ENCODE data around the gene UROC1.

Gene UROC1

DNA sequence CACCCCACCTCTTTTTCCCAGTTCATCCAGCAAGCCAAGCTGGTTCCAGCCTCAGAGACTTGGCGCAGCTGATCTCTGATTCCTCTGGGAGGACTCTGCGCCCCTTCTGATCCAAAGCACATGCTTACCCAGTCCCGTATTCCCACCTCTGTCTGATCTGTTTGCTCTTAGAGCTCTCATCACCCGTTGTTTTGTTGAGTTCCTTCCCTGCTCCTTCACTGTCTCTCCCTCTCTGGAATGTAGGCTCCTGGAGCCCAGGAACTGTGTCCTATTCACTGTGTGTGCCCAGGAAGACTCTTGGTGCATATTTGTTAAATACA, 40.6 kb downstream of the UROC1 start:
- no peak for DNase-seq

DNA sequence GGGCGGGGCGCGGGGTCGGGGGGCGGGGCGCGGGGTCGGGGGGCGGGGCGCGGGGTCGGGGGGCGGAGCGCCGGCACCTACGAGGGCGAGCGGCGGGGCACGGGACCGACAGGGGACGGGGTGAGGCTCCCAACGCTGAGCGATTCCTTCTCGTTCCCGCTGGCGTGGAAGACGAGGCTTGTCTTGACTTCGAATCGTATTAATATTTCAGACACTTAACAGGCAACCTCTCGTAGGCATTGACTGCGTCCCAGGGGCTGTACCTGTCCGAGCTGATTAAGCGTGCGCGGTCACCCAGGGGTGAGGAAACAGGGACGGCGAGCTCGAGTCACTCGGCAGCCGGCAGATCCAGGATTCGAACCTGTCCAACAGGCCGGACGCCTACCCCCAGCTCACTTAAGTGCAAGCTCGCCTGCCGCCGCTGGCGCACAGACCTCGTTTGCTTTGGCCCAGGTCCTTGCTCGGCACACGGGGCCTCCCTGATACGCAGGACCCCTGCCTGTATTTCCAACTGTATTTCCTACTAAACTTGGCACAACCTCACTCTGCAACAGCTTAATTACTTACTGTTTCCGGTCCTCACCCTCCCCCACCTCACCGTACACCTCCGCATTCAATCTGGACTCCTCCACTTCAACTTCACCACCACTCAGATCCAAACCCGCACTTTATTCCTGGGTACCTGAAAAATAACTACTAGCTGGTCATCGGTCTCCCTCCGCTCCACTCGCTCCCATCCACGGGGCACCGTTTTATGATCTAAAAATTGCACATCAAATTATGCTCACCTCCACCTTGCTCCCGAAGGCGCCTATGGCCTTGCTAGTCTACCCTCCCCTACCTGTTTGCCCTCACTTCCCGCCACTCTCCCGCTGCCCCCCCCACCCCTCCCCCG, 41.2 kb downstream of the UROC1 start:
- peak; percentile 83 for DNase-seq

DNA sequence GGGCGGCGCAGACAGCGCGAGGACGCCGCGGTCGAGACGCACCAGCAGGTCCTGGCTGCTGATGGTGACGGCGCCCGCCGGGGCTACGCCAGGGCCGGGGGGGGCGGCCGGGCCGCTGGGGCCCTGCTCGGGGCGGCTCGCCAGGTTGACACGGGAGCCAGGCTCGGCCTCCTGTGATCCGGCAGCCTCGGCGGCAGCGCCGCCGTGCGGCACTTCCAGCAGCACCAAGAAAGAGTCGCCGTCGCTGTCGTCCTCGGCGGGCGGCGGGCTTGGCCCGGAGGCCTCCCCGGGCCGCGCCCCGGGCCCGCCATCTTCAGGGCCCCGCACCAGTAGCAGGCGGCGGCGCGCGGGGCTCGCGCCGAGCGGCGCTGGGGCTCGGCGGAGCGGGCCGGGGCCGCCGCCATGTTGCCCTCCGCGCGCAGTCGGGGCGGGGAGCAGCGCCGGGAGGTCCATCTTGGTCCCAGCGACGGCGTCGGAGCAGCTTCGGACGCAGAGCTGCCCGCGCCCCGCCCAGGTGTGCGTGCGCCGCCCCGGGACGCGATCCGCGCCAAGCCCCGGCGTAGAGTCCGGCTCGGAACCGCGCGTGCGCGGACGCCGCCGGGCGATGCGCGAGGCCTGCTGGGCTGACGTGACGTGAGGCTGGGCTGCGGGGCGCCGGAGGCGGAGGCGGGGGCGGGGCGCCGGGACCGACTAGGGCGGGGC, 42.0 kb downstream of the UROC1 start, which contains the start of gene ZXDC:
TSS of gene ZXDC (minus strand) at position 479 of the 702 bp plus-strand sequence. CDS start at position 453, 26 bp downstream.
- DNase-seq = peak; percentile 93

DNA sequence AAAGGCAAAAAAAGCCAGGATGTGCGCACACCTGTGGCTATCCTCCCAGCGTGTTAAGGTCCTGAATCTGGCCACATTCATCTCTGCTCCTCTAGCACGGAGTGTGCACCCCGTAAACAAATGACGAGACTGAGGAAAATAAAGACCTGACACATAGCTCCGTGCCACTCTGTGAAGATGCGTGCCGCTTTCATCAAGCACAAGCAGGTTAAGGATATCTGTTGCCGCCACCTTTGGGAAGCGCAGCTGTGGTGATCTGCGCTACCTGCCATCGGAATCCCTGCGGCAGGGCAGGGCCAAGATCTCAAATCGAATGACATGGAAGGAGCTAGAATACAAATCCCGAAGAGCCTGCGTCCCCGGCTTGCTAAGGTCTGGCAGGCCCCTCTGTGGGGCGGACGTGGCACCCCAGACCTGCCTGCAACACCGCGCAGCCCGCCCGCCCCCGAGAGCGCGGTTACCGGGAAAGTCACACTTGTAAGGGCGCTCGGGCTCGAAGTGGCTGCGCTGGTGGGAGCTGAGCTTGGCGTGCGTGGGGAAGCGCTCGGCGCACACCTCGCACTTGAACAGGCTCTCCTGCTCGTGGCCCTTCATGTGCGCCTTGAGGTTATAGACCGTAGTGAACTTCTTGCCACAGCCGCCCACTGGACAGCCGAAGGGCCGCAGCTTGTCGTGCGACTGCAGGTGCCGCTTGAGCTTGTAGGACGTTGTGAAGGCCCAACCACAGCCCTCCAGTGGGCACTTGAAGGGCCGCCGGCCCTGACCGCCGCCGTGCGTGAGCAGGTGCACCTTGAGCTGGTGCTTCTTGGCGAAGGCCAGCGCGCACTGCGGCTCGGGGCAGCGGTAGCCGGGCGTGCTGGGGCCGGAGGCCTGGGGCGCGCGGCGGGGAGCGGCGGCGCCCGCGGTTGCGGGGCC, 42.8 kb downstream of the UROC1 start:
- DNase-seq = no peak

DNA sequence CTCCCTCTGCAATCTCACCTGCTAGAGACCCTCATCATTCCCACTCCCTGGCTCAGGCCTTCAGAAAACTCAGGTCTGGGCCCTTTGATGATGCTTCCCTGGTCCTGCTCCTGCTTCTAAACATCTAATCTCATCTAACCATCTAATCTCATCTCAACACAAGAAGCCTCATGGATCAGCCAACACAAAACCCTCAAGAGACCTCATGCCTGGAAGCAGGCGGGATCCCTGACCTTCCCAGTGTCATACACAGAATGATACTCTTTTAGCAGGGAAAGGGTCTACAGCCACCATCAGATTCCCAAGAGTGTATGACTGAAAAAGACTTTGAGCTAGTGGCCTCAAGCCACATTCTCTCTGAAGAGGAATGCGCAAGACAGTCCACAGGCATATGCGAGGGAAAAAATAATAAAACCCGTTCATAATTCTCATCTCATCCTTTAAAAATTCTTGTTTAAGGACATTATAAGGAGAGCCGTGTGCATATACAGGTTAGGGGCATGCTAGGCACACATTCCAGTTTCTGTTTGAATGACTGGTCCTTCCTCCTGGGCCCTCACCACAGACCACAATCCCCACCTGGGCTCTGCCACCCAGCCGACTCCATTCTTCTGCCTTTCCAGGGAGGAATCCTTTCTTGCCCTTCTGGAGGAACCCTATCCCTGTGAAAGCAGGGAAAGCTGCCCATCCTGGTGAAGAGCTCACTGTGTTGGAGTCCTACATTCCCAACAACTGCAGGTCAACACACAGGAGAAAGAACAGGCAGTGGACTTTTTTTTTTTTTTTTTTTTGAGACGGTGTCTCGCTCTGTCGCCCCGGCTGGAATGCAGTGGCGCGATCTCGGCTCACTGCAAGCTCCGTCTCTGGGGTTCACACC, 44.0 kb downstream of the UROC1 start:
- no peak for DNase-seq

DNA sequence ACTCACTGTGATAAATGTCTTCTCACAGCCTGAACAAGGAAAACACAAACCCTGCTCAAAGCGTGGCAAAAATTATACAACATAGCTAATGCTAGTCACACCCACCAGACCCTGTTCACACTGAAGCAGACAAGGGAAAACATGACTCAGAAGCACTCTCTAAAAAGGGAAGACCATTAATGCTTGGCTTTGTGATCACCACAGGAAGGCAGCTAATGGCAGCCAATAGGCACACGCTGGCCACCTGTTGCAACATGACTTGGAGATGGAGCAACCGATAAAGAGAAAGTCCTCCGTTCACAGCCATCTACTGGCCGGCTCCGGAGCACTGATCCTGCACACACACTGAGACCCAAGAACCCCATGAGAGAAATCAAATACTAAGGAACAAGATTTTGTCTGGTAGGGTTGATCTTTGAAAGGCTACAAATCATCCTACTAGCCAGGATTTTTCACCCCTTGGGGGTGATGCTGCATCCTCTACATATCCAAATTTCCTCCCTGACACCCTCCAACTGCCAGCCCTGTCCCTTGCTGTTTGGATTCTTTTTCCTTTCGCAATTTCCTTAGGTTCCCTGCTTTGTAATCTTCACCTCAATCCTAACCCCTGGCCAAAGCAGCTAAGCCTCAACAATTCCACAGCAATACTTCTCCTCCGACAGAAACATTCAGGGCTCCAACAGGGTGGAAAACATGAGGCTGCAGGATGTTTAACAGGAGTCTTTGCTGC, 45.1 kb downstream of the UROC1 start:
- peak; percentile 28 for DNase-seq

DNA sequence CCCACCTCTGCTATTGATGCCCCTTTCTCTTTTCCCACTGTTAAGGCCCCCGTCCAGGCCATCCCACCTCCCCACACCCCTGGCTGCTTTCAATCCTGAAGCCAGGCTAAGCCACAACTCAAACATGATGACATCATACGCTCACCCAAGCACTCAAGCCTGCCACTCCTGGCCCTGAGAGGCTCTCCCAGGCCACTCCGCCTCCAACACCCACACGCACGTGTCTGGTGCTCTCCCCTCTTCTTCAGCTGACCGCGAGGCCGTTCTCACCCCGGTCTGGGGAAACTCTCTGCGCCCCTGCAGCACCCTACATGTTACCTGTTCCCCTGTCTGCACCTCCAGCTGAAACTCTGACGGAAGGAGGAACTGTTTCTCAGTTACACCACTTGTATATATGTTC, 48.1 kb downstream of the UROC1 start:
- no peak for DNase-seq

DNA sequence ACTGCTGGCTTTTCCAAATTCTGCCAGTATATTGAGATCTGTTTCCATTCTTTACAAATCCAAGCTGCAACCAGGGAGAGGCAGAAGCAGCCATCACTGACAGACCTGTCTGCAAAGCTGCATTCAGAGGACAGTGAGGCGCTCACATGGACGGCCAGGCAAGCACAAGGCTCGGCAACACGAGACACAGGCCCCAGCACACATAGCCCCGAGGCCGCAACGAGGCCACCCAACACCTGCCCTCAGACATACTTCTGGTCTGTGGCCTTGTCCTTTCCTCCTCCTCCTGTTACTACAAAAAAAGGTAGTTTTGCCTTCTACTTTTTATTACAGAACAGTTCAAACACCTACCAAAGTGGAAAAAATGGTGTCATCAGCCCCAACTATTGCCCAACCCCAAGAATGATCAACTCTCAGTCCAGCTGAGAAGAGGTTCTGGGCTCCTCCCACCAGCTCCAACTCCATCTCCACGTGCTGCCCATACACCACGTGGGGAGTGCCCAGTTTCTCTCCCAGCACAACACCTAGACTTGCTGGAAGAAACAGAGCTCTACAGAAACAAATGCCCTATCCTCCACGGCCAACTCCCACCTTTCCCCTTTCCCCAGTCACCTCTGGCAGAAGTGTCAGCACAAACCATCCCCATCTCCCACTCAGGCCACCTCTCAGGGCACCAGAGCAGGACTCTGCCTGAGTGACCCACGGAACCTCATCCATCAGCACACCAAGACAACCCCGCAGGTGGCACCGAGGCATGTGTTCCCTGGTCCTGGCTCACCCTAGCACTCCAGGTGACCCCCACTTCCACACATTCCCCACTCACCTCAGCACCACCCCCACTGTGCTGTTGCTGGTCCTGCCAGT, 49.3 kb downstream of the UROC1 start:
- no peak for DNase-seq

DNA sequence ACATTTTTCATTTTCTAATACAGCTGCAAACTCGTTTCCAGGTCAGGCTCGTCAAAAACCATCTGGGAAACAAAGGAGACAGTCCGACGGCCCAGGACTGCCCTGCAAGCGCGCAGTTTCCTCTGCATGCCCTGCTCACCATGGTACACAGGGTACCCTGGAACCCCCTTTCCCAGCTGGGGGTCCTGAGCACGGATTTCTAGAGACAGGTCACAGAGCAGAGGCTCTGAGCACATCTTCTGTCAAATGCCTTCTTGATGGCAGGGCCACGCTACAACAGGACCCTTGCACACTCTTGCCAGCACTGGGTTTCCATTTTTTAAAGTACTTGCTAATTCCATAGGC, 50.0 kb downstream of the UROC1 start:
- DNase-seq = no peak

DNA sequence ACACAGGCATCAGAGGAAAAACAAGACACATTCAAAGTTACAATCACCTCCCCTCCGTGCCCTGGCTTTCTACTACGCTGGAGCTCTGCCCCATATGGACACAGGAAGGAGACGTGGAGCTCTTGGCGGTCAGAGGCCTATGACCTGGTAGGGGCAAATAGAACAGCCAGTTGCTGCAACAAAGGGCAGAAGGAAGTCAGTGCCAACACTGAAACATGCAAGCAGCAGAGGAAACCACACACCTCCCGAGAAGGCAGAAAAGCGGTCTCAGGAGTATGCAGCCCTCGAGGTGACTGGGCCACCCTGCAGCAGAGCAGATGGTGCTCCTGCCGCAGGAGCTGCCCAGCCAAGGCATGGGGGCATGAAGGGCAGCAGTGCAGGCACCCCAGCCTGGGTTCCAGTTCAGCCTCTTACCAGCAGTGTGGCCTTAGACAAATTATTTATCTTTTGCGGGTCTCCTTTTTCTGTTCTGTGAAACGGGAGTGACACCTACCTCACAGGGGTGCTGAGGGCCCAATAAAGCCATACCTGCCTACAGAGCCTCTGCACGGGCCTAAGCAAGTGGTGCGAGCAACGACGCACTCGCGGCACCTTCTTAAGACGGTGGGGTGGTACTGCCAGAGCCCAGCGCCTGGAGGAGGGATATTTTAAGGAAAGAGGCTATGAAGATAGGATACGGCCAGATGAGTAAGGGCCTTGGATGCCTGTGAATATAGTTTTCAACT, 50.5 kb downstream of the UROC1 start:
- no peak for DNase-seq

DNA sequence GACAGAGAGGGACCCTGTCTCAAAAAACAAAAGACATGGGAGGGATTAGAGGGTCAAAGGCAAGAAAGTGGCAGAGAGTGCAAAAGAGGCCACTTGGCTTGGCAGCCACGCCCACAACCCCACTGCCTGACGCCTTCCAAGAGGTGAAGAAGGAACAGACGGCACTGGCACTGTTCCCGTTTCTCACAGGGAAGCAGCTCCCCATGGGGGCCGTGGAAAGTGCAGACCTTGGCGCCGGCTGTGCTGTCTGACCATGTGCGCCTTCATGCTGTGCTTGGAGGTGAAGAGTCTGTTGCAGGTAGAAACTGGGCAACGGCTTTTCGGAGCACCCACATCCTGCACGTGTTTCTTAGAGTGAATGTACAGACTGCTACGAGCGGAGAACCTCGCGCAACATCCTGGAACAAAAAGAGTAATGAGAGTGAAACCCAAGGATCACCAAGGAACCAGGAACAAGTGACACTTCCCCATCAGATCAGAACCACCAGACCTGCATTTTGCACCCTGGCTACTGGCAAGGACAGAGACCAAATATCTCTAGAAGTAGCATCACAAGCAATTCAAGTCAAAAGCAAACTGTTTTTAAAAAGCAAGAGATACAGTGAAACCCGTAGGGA, 51.5 kb downstream of the UROC1 start:
- peak; percentile 14 for DNase-seq

DNA sequence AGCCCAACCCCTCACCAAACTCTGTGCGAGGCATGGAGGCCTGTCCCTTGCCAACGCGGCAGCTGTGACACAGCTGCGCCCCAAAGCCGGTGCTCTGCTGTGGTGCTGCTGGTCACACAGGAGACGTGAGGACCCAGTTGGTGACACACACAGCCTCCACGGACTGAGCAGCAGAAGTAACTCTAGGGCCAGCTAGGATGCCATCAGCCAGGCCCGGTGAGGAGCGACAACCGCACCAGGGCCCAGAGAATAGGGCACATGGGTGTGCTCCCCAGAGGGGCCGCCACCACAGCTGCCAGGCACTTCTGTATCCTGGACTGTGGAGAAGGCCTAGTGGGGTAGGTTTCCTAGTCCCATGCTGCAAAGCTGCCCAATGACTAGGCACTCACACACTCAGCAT, 52.6 kb downstream of the UROC1 start:
- DNase-seq = no peak

DNA sequence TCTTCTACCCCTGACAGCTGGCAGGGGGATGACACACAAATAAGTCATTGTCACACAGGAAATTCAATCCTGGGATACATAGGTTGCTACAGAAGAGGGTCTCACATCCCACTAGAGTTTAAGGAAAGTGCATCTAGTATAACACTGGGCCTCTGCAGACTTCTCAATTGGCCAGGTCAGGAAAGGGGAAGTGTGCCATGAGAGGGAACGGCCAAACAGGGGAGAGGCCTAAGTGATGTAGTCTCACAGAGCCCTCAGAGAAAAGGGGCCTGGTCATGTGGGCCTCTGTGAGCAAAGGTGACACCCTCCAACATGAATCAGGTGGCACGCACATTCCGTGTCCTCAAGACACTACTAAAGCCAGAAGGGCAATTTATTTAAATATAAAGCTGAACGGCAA, 53.1 kb downstream of the UROC1 start:
- DNase-seq = no peak

DNA sequence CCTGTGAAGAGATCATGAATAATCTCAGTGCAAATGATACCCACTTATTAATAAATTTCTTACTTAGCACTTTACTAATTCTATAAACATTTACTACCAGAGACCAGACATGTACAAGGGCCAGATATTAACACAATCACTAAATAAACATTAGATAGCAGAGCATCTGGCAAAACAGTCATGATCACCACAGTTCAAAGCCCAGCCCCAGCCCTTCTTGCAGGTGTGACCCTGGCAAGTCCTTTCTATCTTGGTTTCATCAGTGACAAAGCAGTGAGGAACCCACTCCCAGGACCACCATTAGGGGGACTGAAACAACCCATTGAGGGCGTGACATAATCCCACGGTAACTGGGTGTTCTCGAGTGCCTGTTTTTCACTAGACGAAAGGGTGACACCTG, 53.5 kb downstream of the UROC1 start:
- no peak for DNase-seq

DNA sequence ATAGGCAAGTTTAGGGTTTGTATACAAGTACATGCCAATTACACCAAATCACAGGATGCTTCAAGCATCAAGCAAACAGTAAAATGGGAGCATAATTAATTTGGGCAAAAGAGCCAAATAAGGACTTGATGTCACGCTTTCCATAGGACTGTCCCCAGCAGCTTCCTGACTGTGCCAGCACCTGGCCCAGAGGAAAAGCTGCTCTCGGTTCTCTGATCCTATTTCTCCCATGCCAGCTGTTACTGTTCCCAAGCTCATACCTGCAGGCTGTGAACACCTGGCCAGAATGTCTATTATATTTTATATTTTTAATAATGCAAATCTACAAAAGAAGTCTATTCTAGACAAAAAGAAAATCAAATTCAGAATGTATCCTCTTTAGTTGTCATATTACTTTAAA, 54.1 kb downstream of the UROC1 start:
- no peak for DNase-seq

DNA sequence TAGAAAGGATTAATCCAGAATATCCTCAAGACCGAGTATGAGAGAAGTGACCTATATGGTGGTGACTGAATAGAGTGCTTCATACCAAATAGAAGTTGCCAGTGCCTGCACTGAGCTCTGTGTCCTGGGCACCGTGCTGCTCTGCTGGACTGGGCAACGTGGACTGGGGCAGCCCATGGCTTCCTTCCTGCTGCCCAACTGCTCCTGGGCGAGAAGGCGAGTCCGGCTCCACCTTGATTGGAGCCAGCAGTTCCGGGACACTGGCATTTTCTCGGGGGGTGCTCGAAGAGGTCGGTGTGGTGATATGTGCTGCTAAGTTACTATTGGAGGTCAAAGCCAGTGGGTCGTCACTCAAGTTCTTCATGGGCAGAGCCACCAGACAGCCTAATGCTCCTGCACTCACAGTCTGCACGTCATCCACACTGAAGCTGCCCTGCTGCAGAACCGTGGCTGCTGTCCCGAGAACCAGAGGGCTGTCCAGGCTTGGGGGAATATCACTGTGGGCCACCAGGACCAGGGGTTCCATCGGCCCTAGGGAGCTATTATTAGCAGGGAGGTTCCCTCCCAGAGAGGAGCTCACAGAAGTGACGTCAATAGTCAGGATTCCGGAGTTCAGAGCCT, 56.0 kb downstream of the UROC1 start:
- DNase-seq = no peak

DNA sequence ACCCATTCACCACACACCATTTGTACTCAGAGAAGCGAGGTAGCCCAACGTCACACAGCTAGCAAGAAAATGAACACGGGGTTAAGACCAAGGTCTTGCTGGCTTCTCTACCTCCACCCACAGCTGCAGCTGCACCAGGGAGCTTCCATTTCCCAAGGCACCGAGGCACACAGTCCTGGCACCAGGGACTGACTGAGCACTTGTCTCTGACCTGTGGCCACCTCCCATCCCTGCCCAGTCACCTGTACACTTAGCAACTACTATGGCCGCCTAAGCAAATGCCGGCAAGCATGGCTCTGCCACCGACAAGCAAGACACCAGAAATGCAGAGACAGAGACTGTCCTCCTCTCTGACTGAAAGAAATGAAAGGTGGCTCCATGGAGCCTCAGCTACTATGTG, 57.2 kb downstream of the UROC1 start:
- no peak for DNase-seq

DNA sequence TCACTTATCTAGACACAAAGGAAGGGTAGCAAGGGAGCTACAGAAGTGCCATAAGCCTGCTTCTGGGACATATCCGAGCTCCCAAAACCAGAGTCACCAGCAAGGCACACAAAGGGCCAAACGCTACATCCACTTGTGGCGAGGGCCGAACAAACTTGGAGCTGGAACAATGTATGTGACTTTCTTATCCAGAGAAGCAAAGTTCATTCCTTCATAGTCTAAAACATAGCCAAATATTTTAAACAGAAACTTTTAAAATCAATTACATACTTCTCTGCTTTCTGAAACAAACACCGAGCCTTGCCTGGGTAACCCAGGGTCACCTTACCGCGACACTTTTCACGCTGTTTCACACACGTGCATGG, 57.8 kb downstream of the UROC1 start:
- DNase-seq = no peak

DNA sequence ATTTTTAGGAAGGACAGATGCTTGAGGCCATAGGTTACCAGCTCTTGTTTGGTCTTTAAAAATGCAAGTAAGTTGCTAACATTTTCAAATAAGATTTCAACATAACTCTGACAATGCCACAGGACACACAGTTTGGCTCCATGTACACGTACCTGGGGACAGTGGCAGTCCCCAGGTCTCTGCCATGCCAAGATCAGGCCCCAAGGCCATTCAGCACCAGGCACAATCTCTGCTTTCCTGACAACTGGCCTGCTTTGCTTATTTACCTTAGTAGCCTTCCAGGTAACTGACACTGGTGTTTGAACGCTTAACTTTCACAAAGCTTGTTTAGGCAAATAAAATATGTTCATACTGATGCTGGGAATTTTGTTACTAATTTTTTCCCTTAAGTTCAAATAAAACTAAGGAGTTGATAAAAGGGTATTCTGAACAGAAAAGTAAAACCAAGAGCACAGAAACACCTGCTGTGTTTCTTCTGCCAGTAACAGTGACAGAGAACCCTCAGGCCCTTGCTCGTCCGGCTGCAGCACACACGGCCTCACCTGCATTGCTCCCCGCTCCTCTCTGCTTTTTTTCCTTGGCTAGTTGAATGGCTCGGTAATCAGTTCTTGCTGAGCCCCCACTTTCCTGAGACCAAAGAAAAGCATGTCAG, 58.3 kb downstream of the UROC1 start:
- no peak for DNase-seq

All from midbrain (tissue), 1 donor.